GM23338 (cell line): Measurements from ENCODE around the gene IL21R. TPM values are rescaled to one million over a fixed set of nuclear protein-coding genes. Genes with fewer than 3 reads are reported as not detected.

ENCODE experiments used
- ATAC-seq: fragments of 200-7000 bp; cut with Tn5 transposase; 3 replicates; pipeline ENCODE4 v1.9.1; 2020
- DNase-seq: peaks from one replicate; pipeline ENCODE4 v3.0.0-alpha.2; 2015; ENCODE audit warnings: low spot score
- H2AFZ ChIP-seq: fragments of 200-600 bp; sonication (generic); 2 replicates; pipeline ENCODE4 v1.8.0; 2016; ENCODE audit warnings: antibody characterized with exemption, mild to moderate bottlenecking, moderate library complexity
- H3F3A ChIP-seq: fragments of 200-600 bp; sonication (generic); replicated peaks from 2 replicates; pipeline ENCODE4 v1.8.0; 2017; ENCODE audit warnings: antibody characterized with exemption, mixed run types, low read depth
- H3K27ac ChIP-seq: fragments of 200-600 bp; sonication (generic); 2 replicates; pipeline ENCODE4 v1.6.1; 2016; ENCODE audit warnings: low read depth
- H3K27me3 ChIP-seq: fragments of 200-600 bp; sonication (generic); 2 replicates; pipeline ENCODE4 v1.8.0; 2016; ENCODE audit warnings: mild to moderate bottlenecking, mixed run types, moderate library complexity; ENCODE audit not compliant: insufficient read depth
- H3K36me3 ChIP-seq: fragments of 200-600 bp; sonication (generic); 2 replicates; pipeline ENCODE4 v1.8.0; 2016; ENCODE audit warnings: mild to moderate bottlenecking; ENCODE audit not compliant: insufficient read depth
- H3K4me1 ChIP-seq: fragments of 200-600 bp; sonication (generic); 2 replicates; pipeline ENCODE4 v1.8.0; 2016; ENCODE audit warnings: mild to moderate bottlenecking, moderate library complexity; ENCODE audit not compliant: insufficient read depth
- H3K4me2 ChIP-seq: fragments of 200-600 bp; sonication (generic); 2 replicates; pipeline ENCODE4 v1.7.1; 2017; ENCODE audit warnings: mixed run types
- H3K4me3 ChIP-seq: fragments of 200-600 bp; sonication (generic); 2 replicates; pipeline ENCODE4 v1.6.1; 2016; ENCODE audit warnings: mixed run types
- H3K79me2 ChIP-seq: fragments of 200-600 bp; sonication (generic); replicated peaks from 2 replicates; pipeline ENCODE4 v1.8.0; 2017; ENCODE audit warnings: mild to moderate bottlenecking; ENCODE audit not compliant: insufficient read depth
- H3K9me2 ChIP-seq: fragments of 200-600 bp; sonication (generic); 2 replicates; pipeline ENCODE4 v1.8.0; 2017; ENCODE audit not compliant: insufficient read depth
- H4K20me1 ChIP-seq: fragments of 200-600 bp; sonication (generic); replicated peaks from 2 replicates; pipeline ENCODE4 v1.8.0; 2017; ENCODE audit warnings: mild to moderate bottlenecking; ENCODE audit not compliant: insufficient read depth
- H3K27ac Mint-ChIP-seq: 2 replicates; pipeline ENCODE4 v1.8.0; 2020; ENCODE audit warnings: inconsistent platforms, mild to moderate bottlenecking, moderate library complexity, mixed read lengths
- H3K27me3 Mint-ChIP-seq: 3 replicates; pipeline ENCODE4 v1.8.0; 2022; ENCODE audit warnings: low read depth, mild to moderate bottlenecking, moderate library complexity, mixed read lengths, inconsistent platforms; ENCODE audit not compliant: insufficient read depth, poor library complexity
- H3K36me3 Mint-ChIP-seq: 3 replicates; pipeline ENCODE4 v1.8.0; 2021; ENCODE audit warnings: low read depth, mild to moderate bottlenecking, inconsistent platforms, moderate library complexity, mixed read lengths
- H3K4me1 Mint-ChIP-seq: 3 replicates; pipeline ENCODE4 v1.8.0; 2020; ENCODE audit warnings: mild to moderate bottlenecking, inconsistent platforms, mixed read lengths
- H3K4me3 Mint-ChIP-seq: 3 replicates; pipeline ENCODE4 v1.8.0; 2021; ENCODE audit warnings: moderate library complexity, mild to moderate bottlenecking, inconsistent platforms, mixed read lengths
- H3K9me3 Mint-ChIP-seq: 3 replicates; pipeline ENCODE4 v1.8.0; 2020; ENCODE audit warnings: moderate library complexity, mild to moderate bottlenecking, inconsistent platforms, mixed read lengths
- CTCF ChIP-seq, 2 experiments: fragments of 200-600 bp in 1 of 2; sonication (generic) in 1 of 2; conservative IDR thresholded peaks; 2 replicates each; pipeline versions ENCODE4 v1.5.1 to v1.6.1; 2016 to 2017; ENCODE audit warnings: antibody characterized with exemption in 2 of 2, low read depth in 2 of 2, mild to moderate bottlenecking in 2 of 2, moderate library complexity in 1 of 2
- ETS1 ChIP-seq: IDR thresholded peaks from 2 replicates; pipeline ENCODE4 v1.6.1; 2016; ENCODE audit warnings: antibody characterized with exemption
- EZH2 ChIP-seq: fragments of 200-600 bp; sonication (generic); IDR thresholded peaks from one replicate; pipeline ENCODE4 v1.8.0; 2017; ENCODE audit warnings: antibody characterized with exemption, mild to moderate bottlenecking, low read depth; ENCODE audit not compliant: unreplicated experiment
- NANOG ChIP-seq: IDR thresholded peaks from 2 replicates; pipeline ENCODE4 v1.6.1; 2016; ENCODE audit warnings: antibody characterized with exemption, borderline replicate concordance
- STAT1 ChIP-seq: IDR thresholded peaks from one replicate; pipeline ENCODE4 v1.6.1; 2016; ENCODE audit warnings: antibody characterized with exemption; ENCODE audit not compliant: unreplicated experiment
- ZNF114 ChIP-seq: fragments of 250-450 bp; sonication (Bioruptor Pico); IDR thresholded peaks from 2 replicates; pipeline ENCODE4 v1.5.0; 2020; ENCODE audit warnings: mild to moderate bottlenecking, moderate library complexity
- polyA plus RNA-seq: library from polyadenylated mRNA; unstranded; fragments of >200 nt; fragmentation: Nextera tagmentation; extraction: Ambion mirVana; gene quantifications from 2 replicates; pipeline ENCODE4 v1.2.1, GENCODE V29; 2016
- total RNA-seq: library from RNA; depleted of rRNA; stranded (reverse); fragments of >200 nt; shearing (Covaris generic); gene quantifications from 2 replicates; pipeline ENCODE4 v1.2.3, GENCODE V29; 2014
- TF ChIP-seq, protein P1 (sequence below): fragments of 250-450 bp; sonication (Bioruptor Pico); IDR thresholded peaks from 2 replicates; pipeline ENCODE4 v1.5.0; 2020; ENCODE audit warnings: mild to moderate bottlenecking, moderate library complexity
- TF ChIP-seq, protein P2 (sequence below): IDR thresholded peaks from one replicate; pipeline ENCODE4 v1.6.1; 2018; ENCODE audit warnings: antibody characterized with exemption; ENCODE audit not compliant: unreplicated experiment

The IL21R gene
- total and polyA plus RNA-seq, 2 experiments from 2014 or later = 0.42 to 2.6 TPM

DNA sequence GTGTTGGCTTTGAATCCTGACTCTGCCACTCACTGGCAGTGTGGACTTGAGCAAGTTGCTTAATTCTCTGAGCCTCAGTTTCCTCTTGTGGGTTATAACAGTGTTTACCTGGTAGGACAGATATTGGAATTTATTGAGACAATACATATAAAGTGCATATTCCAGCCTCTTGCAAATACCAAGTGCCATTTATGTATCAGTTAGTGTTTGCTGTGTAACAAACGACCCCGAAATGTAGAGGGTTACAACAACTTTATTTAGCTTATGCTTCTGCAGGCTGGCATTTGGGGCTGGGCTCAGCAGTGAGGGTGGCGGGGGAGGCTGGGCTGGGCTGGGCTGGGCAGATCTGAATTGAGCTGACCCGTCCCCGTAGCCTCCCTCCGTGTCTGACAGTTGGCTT is 42.4 kb upstream of the IL21R start (continued):
- TF ChIP-seq, protein P1, sequence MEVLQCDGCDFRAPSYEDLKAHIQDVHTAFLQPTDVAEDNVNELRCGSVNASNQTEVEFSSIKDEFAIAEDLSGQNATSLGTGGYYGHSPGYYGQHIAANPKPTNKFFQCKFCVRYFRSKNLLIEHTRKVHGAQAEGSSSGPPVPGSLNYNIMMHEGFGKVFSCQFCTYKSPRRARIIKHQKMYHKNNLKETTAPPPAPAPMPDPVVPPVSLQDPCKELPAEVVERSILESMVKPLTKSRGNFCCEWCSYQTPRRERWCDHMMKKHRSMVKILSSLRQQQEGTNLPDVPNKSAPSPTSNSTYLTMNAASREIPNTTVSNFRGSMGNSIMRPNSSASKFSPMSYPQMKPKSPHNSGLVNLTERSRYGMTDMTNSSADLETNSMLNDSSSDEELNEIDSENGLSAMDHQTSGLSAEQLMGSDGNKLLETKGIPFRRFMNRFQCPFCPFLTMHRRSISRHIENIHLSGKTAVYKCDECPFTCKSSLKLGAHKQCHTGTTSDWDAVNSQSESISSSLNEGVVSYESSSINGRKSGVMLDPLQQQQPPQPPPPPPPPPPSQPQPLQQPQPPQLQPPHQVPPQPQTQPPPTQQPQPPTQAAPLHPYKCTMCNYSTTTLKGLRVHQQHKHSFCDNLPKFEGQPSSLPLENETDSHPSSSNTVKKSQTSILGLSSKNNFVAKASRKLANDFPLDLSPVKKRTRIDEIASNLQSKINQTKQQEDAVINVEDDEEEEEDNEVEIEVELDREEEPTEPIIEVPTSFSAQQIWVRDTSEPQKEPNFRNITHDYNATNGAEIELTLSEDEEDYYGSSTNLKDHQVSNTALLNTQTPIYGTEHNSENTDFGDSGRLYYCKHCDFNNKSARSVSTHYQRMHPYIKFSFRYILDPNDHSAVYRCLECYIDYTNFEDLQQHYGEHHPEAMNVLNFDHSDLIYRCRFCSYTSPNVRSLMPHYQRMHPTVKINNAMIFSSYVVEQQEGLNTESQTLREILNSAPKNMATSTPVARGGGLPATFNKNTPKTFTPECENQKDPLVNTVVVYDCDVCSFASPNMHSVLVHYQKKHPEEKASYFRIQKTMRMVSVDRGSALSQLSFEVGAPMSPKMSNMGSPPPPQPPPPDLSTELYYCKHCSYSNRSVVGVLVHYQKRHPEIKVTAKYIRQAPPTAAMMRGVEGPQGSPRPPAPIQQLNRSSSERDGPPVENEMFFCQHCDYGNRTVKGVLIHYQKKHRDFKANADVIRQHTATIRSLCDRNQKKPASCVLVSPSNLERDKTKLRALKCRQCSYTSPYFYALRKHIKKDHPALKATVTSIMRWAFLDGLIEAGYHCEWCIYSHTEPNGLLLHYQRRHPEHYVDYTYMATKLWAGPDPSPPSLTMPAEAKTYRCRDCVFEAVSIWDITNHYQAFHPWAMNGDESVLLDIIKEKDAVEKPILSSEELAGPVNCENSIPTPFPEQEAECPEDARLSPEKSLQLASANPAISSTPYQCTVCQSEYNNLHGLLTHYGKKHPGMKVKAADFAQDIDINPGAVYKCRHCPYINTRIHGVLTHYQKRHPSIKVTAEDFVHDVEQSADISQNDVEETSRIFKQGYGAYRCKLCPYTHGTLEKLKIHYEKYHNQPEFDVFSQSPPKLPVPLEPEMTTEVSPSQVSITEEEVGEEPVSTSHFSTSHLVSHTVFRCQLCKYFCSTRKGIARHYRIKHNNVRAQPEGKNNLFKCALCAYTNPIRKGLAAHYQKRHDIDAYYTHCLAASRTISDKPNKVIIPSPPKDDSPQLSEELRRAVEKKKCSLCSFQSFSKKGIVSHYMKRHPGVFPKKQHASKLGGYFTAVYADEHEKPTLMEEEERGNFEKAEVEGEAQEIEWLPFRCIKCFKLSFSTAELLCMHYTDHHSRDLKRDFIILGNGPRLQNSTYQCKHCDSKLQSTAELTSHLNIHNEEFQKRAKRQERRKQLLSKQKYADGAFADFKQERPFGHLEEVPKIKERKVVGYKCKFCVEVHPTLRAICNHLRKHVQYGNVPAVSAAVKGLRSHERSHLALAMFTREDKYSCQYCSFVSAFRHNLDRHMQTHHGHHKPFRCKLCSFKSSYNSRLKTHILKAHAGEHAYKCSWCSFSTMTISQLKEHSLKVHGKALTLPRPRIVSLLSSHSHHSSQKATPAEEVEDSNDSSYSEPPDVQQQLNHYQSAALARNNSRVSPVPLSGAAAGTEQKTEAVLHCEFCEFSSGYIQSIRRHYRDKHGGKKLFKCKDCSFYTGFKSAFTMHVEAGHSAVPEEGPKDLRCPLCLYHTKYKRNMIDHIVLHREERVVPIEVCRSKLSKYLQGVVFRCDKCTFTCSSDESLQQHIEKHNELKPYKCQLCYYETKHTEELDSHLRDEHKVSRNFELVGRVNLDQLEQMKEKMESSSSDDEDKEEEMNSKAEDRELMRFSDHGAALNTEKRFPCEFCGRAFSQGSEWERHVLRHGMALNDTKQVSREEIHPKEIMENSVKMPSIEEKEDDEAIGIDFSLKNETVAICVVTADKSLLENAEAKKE = no peak
- TF ChIP-seq CTCF (conservative IDR thresholded peaks at IDR 0.05; ENCODE audit: low read depth in 2 of 2) (no peak), ETS1 (no peak)

- no peak overlapping the region for H3K27ac Mint-ChIP-seq
- peaks cover 33% of the 10 kb centered on the region for H3K36me3 Mint-ChIP-seq
- Histone ChIP-seq H3K79me2 (no peaks in the 10 kb centered on the region), H3F3A (no peaks in the 10 kb centered on the region), H3K27me3 (no peaks in the 10 kb centered on the region), H3K36me3 (no peaks in the 10 kb centered on the region), H3K9me2 (no peaks in the 10 kb centered on the region), H4K20me1 (no peaks in the 10 kb centered on the region), H3K27ac (no peak overlapping the region), H3K4me2 (no peak overlapping the region), H3K4me1 (no peaks in the 10 kb centered on the region), H3K4me3 (no peak overlapping the region), H2AFZ (no peak overlapping the region)
- no peak for ATAC-seq
- TF ChIP-seq EZH2 (no peak), CTCF (conservative IDR thresholded peaks at IDR 0.05; ENCODE audit: low read depth in 2 of 2) (no peak), ZNF114 (CRISPR knock-in tag) (no peak), ETS1 (no peak), STAT1 (no peak), NANOG (no peak)
- TF ChIP-seq, protein P2, sequence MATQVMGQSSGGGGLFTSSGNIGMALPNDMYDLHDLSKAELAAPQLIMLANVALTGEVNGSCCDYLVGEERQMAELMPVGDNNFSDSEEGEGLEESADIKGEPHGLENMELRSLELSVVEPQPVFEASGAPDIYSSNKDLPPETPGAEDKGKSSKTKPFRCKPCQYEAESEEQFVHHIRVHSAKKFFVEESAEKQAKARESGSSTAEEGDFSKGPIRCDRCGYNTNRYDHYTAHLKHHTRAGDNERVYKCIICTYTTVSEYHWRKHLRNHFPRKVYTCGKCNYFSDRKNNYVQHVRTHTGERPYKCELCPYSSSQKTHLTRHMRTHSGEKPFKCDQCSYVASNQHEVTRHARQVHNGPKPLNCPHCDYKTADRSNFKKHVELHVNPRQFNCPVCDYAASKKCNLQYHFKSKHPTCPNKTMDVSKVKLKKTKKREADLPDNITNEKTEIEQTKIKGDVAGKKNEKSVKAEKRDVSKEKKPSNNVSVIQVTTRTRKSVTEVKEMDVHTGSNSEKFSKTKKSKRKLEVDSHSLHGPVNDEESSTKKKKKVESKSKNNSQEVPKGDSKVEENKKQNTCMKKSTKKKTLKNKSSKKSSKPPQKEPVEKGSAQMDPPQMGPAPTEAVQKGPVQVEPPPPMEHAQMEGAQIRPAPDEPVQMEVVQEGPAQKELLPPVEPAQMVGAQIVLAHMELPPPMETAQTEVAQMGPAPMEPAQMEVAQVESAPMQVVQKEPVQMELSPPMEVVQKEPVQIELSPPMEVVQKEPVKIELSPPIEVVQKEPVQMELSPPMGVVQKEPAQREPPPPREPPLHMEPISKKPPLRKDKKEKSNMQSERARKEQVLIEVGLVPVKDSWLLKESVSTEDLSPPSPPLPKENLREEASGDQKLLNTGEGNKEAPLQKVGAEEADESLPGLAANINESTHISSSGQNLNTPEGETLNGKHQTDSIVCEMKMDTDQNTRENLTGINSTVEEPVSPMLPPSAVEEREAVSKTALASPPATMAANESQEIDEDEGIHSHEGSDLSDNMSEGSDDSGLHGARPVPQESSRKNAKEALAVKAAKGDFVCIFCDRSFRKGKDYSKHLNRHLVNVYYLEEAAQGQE = no peak
- peaks cover 4% of the 10 kb centered on the region; the same call in 2 of the 3 replicates for H3K4me1 Mint-ChIP-seq
- H3K9me3 Mint-ChIP-seq = no peaks in the 10 kb centered on the region; the same call in 2 of the 3 replicates
- no peaks in the 10 kb centered on the region for H3K27me3 Mint-ChIP-seq
- DNase-seq = no peak
- H3K4me3 Mint-ChIP-seq = no peak overlapping the region
These were observed 40.0 kb upstream of the IL21R start for GRCh38 chr16:27361987-27362386.
